DND-41 (cell line): ENCODE measurements around the gene ZNF277.

ENCODE experiments used
- CTCF ChIP-seq: IDR thresholded peaks from 2 replicates; pipeline ENCODE4 v1.5.1; 2012; ENCODE audit warnings: borderline replicate concordance, low read length, moderate library complexity, mild to moderate bottlenecking; ENCODE audit not compliant: poor library complexity, severe bottlenecking; ENCODE audit errors: extremely low read depth
- EZH2 ChIP-seq: IDR thresholded peaks from 3 replicates; pipeline ENCODE4 v1.6.1; 2012; ENCODE audit warnings: borderline replicate concordance, low read depth, mild to moderate bottlenecking, moderate library complexity, low read length, inconsistent platforms; ENCODE audit not compliant: severe bottlenecking

GRCh38 chr7:112173568-112173905, 33.0 kb upstream of the ZNF277 start:
- TF ChIP-seq CTCF, result no peak
- TF ChIP-seq EZH2, result no peak
